ENCODE measurements around the gene LDLRAD3. TPM values are rescaled to one million over a fixed set of nuclear protein-coding genes. Genes with fewer than 3 reads are reported as not detected.

LDLRAD3 gene
- total RNA-seq, 2 experiments from 2014 or later: not detected

- Histone ChIP-seq H4K20me1 (ENCODE audit: insufficient read depth, low read length) (no peaks in the 10 kb centered on the region), H3K36me3 (ENCODE audit: insufficient read depth, low read length) (no peaks in the 10 kb centered on the region), H3K4me2 (ENCODE audit: low read length) (no peak overlapping the region), H3K4me1 (ENCODE audit: insufficient read depth, low read length, poor library complexity, severe bottlenecking) (no peaks in the 10 kb centered on the region), H3K9me3 (ENCODE audit: low read length) (no peaks in the 10 kb centered on the region), H3K27ac (ENCODE audit: low read depth, low read length, poor library complexity, severe bottlenecking) (no peak overlapping the region), H2AFZ (ENCODE audit: low read length) (no peak overlapping the region), H3K4me3 (ENCODE audit: low read depth, low read length, poor library complexity, severe bottlenecking) (no peak overlapping the region), H3K79me2 (ENCODE audit: insufficient read depth, low read depth, low read length) (no peaks in the 10 kb centered on the region), H3K9me2 (ENCODE audit: insufficient read depth, low read length) (no peaks in the 10 kb centered on the region)
- ChIA-PET POLR2A (no interaction called here), CTCF (ENCODE audit: unreplicated experiment) (no interaction called here)
- no peak for DNase-seq (ENCODE audit: low spot score)
- TF ChIP-seq EZH2phosphoT487 (IDR thresholded peaks at IDR 0.05; ENCODE audit: borderline replicate concordance, low read depth, low read length) (no peak), CTCF (conservative IDR thresholded peaks at IDR 0.05; ENCODE audit: low read length) (no peak)
- intact Hi-C loops (cut with micrococcal nuclease; ENCODE audit: unreplicated experiment): no loop called here
- BruUV-seq (replicated peaks): no TSS peak
These were observed 198.6 kb downstream of the LDLRAD3 start for GRCh38 chr11:36142439-36142838.

GRCh38 chr11:36142879-36143278 lies 199.0 kb downstream of the LDLRAD3 start:
- no peak overlapping the region for H3K4me3 ChIP-seq (ENCODE audit: low read depth, low read length, poor library complexity, severe bottlenecking)
- no peak for DNase-seq (ENCODE audit: low spot score)
- no peaks in the 10 kb centered on the region for H4K20me1 ChIP-seq (ENCODE audit: insufficient read depth, low read length)
- H2AFZ ChIP-seq (ENCODE audit: low read length): no peak overlapping the region
- H3K9me2 ChIP-seq (ENCODE audit: insufficient read depth, low read length): no peaks in the 10 kb centered on the region
- H3K4me2 ChIP-seq (ENCODE audit: low read length): no peak overlapping the region
- no peaks in the 10 kb centered on the region for H3K36me3 ChIP-seq (ENCODE audit: insufficient read depth, low read length)
- ChIA-PET POLR2A (no interaction called here), CTCF (ENCODE audit: unreplicated experiment) (no interaction called here)
- H3K27ac ChIP-seq (ENCODE audit: low read depth, low read length, poor library complexity, severe bottlenecking): no peak overlapping the region
- TF ChIP-seq EZH2phosphoT487 (IDR thresholded peaks at IDR 0.05; ENCODE audit: borderline replicate concordance, low read depth, low read length) (no peak), CTCF (conservative IDR thresholded peaks at IDR 0.05; ENCODE audit: low read length) (no peak)
- H3K79me2 ChIP-seq (ENCODE audit: insufficient read depth, low read depth, low read length): no peaks in the 10 kb centered on the region
- H3K4me1 ChIP-seq (ENCODE audit: insufficient read depth, low read length, poor library complexity, severe bottlenecking): no peaks in the 10 kb centered on the region
- intact Hi-C loops (cut with micrococcal nuclease; ENCODE audit: unreplicated experiment): no loop called here
- BruUV-seq (replicated peaks): no TSS peak
- H3K9me3 ChIP-seq (ENCODE audit: low read length): no peaks in the 10 kb centered on the region

DNA sequence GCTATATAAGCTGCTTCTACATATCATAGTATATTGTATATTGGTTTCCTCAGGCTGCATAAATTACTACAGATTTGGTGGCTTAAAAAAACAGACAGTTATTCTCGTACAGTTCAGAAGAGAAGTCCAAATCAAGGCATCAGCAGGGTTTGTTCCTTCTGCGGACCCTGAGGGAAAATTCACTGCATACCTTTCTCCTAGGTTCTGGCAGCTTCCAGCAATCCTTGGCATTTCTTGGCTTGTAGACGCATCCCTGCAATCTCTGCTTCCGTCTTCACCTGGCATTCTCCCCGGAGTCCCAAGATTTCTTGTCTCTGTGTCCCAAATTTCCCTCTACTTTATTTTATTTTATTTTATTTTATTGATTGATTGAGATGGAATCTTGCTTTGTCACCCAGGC lies 202.6 kb downstream of the LDLRAD3 start:
- no peak for TF ChIP-seq CTCF (conservative IDR thresholded peaks at IDR 0.05; ENCODE audit: low read length)
- no peaks in the 10 kb centered on the region for H4K20me1 ChIP-seq (ENCODE audit: insufficient read depth, low read length)
- no peak overlapping the region for H2AFZ ChIP-seq (ENCODE audit: low read length)
- H3K9me3 ChIP-seq (ENCODE audit: low read length): no peaks in the 10 kb centered on the region
- H3K4me1 ChIP-seq (ENCODE audit: insufficient read depth, low read length, poor library complexity, severe bottlenecking): no peaks in the 10 kb centered on the region
- POLR2A ChIA-PET: no interaction called here
- intact Hi-C loops (cut with micrococcal nuclease; ENCODE audit: unreplicated experiment): no loop called here
- no TSS peak for BruUV-seq (replicated peaks)
- H3K36me3 ChIP-seq (ENCODE audit: insufficient read depth, low read length): no peaks in the 10 kb centered on the region
- no peaks in the 10 kb centered on the region for H3K79me2 ChIP-seq (ENCODE audit: insufficient read depth, low read depth, low read length)
- DNase-seq (ENCODE audit: low spot score): no peak
- no peak overlapping the region for H3K27ac ChIP-seq (ENCODE audit: low read depth, low read length, poor library complexity, severe bottlenecking)
- CTCF ChIA-PET (ENCODE audit: unreplicated experiment): no interaction called here
- no peak overlapping the region for H3K4me3 ChIP-seq (ENCODE audit: low read depth, low read length, poor library complexity, severe bottlenecking)
- H3K9me2 ChIP-seq (ENCODE audit: insufficient read depth, low read length): no peaks in the 10 kb centered on the region
- H3K4me2 ChIP-seq (ENCODE audit: low read length): no peak overlapping the region
